Peyer's patch (tissue), 4 donors: ENCODE results near the gene OXT. TPM values are rescaled to one million over a fixed set of nuclear protein-coding genes. Genes with fewer than 3 reads are reported as not detected.

Experiments
- DNase-seq, 3 donors: peaks; one replicate each; pipeline ENCODE4 v3.0.0-alpha.2; 2017 to 2019
- H3K27ac ChIP-seq, 4 donors: fragments of 200-600 bp; sonication (generic); one replicate each; pipeline ENCODE4 v1.5.1; 2016 to 2019
- H3K27me3 ChIP-seq, 2 donors: fragments of 200-600 bp; sonication (generic); one replicate each; pipeline ENCODE4 v1.5.1; 2019
- H3K36me3 ChIP-seq, 3 donors: fragments of 200-600 bp; sonication (generic); one replicate each; pipeline ENCODE4 v1.5.1; 2016 to 2019
- H3K4me1 ChIP-seq, 4 donors: fragments of 200-600 bp; sonication (generic); one replicate each; pipeline ENCODE4 v1.5.1; 2016 to 2019
- H3K4me3 ChIP-seq, 4 donors: fragments of 200-600 bp; sonication (generic); 1 replicate in 3 of 4; 2 replicates in 1 of 4; pipeline ENCODE4 v1.5.1; 2016 to 2019; ENCODE audit warnings: mild to moderate bottlenecking in 1 of 4
- H3K9me3 ChIP-seq, 4 donors: fragments of 200-600 bp; sonication (generic); one replicate each; pipeline ENCODE4 v1.5.1; 2016 to 2019; ENCODE audit warnings: mild to moderate bottlenecking in 1 of 4
- CTCF ChIP-seq, 6 experiments: fragments of 450-650 bp in 4 of 6; fragments of 200-600 bp in 2 of 6; sonication (generic) in 1 of 6; IDR thresholded peaks; one replicate each; pipeline ENCODE4 v1.5.1; 2017 to 2019; ENCODE audit warnings: antibody characterized with exemption in 6 of 6, mild to moderate bottlenecking in 3 of 6, moderate library complexity in 1 of 6
- POLR2A ChIP-seq, 2 donors: fragments of 450-650 bp; IDR thresholded peaks; one replicate each; pipeline ENCODE4 v1.5.1; 2017; ENCODE audit warnings: antibody characterized with exemption in 2 of 2, mild to moderate bottlenecking in 2 of 2, moderate library complexity in 2 of 2
- total RNA-seq, 4 donors: library from RNA; depleted of rRNA; stranded (reverse); fragments of >200 nt; gene quantifications; one replicate each; pipeline ENCODE4 v1.1.0, GENCODE V29; 2016

OXT gene
- total RNA-seq, 4 donors from 2014 or later, result 9.3 TPM; not detected in 3

- H3K27me3 ChIP-seq, result no peaks in the 10 kb centered on the region
- H3K9me3 ChIP-seq, result no peaks in the 10 kb centered on the region
- no peaks in the 10 kb centered on the region for H3K4me1 ChIP-seq
- H3K4me3 ChIP-seq, result no peak overlapping the region
- no peak for DNase-seq
- H3K36me3 ChIP-seq, result peaks cover 0 to 15% (median 0%) of the 10 kb centered on the region in 3 donors
- no peak overlapping the region for H3K27ac ChIP-seq
- TF ChIP-seq POLR2A (IDR thresholded peaks at IDR 0.05), result no peak
- no peak for TF ChIP-seq CTCF (IDR thresholded peaks at IDR 0.05)
Observed at GRCh38 chr20:3103369-3104032, 32.1 kb downstream of the OXT start.

GRCh38 chr20:3105256-3106137 is 34.1 kb downstream of the OXT start:
- H3K4me3 ChIP-seq, result no peak overlapping the region

DNA sequence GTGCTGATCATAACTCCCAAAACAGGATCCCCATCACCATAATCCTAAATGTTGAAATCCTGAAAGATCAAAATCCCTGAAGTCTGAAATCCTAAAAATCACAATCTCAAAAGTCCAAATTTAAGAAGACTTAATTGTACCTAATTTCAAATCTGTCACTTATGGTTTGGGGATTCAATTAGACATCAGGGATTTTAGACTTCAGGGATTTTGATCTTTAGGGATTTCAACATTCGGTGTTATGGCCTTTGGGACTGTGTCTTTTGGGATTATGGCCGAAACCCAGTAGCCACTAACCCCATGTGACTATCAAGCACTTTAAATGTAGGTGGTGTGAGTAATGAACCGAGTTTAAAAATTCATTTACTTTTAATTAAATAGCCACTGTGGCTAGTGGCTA is 34.8 kb downstream of the OXT start:
- no peaks in the 10 kb centered on the region for H3K27me3 ChIP-seq
- H3K4me3 ChIP-seq, result no peak overlapping the region
- no peaks in the 10 kb centered on the region for H3K9me3 ChIP-seq
- TF ChIP-seq POLR2A (IDR thresholded peaks at IDR 0.05) (no peak), CTCF (IDR thresholded peaks at IDR 0.05) (no peak)
- H3K36me3 ChIP-seq, result peaks cover 0 to 29% (median 0%) of the 10 kb centered on the region in 3 donors
- no peak overlapping the region for H3K27ac ChIP-seq
- H3K4me1 ChIP-seq, result no peaks in the 10 kb centered on the region
- no peak for DNase-seq

More at GRCh38 chr20:3105256-3106137, 34.1 kb downstream of the OXT start:
- no peak for DNase-seq
- H3K36me3 ChIP-seq, result peaks cover 0 to 29% (median 0%) of the 10 kb centered on the region in 3 donors
- TF ChIP-seq CTCF (IDR thresholded peaks at IDR 0.05), result no peak
- TF ChIP-seq POLR2A (IDR thresholded peaks at IDR 0.05), result no peak
- H3K27me3 ChIP-seq, result no peaks in the 10 kb centered on the region
- no peaks in the 10 kb centered on the region for H3K9me3 ChIP-seq
- no peak overlapping the region for H3K27ac ChIP-seq
- H3K4me1 ChIP-seq, result no peaks in the 10 kb centered on the region

GRCh38 chr20:3106658-3107463 is 35.4 kb downstream of the OXT start:
- Histone ChIP-seq H3K27me3 (no peaks in the 10 kb centered on the region), H3K4me3 (no peak overlapping the region), H3K9me3 (no peaks in the 10 kb centered on the region), H3K36me3 (peaks cover 0 to 29% (median 0%) of the 10 kb centered on the region in 3 donors), H3K4me1 (no peaks in the 10 kb centered on the region), H3K27ac (no peak overlapping the region)
- no peak for DNase-seq
- TF ChIP-seq CTCF (IDR thresholded peaks at IDR 0.05) (no peak), POLR2A (IDR thresholded peaks at IDR 0.05) (no peak)

- TF ChIP-seq POLR2A (IDR thresholded peaks at IDR 0.05), result no peak
- no peak for TF ChIP-seq CTCF (IDR thresholded peaks at IDR 0.05)
- Histone ChIP-seq H3K27me3 (no peaks in the 10 kb centered on the region), H3K36me3 (peaks cover 0 to 29% (median 0%) of the 10 kb centered on the region in 3 donors), H3K9me3 (no peaks in the 10 kb centered on the region), H3K4me1 (no peaks in the 10 kb centered on the region), H3K4me3 (no peak overlapping the region), H3K27ac (no peak overlapping the region)
- no peak for DNase-seq
Observed at GRCh38 chr20:3107464-3108025, 36.1 kb downstream of the OXT start.
